NCI-H526 (cell line): ENCODE data around the gene SLCO3A1.
A peak's percentile ranks its signal among the peaks of the same experiment; 100 is the strongest.

Experiments used
- DNase-seq, 2 experiments: peaks; one replicate each; lab custom pipeline; 2025; lab: John Stamatoyannopoulos, UW

Gene SLCO3A1

GRCh38 chr15:92100751-92101150 lies 247.2 kb downstream of the SLCO3A1 start:
- no peak for DNase-seq

- no peak for DNase-seq
These were observed 248.3 kb downstream of the SLCO3A1 start for GRCh38 chr15:92101708-92102394.

GRCh38 chr15:92102395-92102755 lies 248.9 kb downstream of the SLCO3A1 start:
- no peak for DNase-seq

- no peak for DNase-seq
These were observed 250.6 kb downstream of the SLCO3A1 start for GRCh38 chr15:92104072-92104471.

GRCh38 chr15:92105611-92106010 lies 252.1 kb downstream of the SLCO3A1 start:
- no peak for DNase-seq

GRCh38 chr15:92107510-92107909 lies 254.0 kb downstream of the SLCO3A1 start:
- DNase-seq: no peak

GRCh38 chr15:92109191-92109873 lies 255.8 kb downstream of the SLCO3A1 start:
- no peak for DNase-seq

GRCh38 chr15:92111291-92111690 lies 257.8 kb downstream of the SLCO3A1 start:
- DNase-seq: no peak

GRCh38 chr15:92111751-92112150 lies 258.2 kb downstream of the SLCO3A1 start:
- DNase-seq: no peak

GRCh38 chr15:92112180-92112579 lies 258.7 kb downstream of the SLCO3A1 start:
- no peak for DNase-seq

- no peak for DNase-seq
These were observed 259.2 kb downstream of the SLCO3A1 start for GRCh38 chr15:92112711-92113110.

- DNase-seq: no peak
These were observed 260.3 kb downstream of the SLCO3A1 start for GRCh38 chr15:92113832-92114231.

- no peak for DNase-seq
These were observed 262.3 kb downstream of the SLCO3A1 start for GRCh38 chr15:92115834-92116233.

GRCh38 chr15:92116330-92116729 lies 262.8 kb downstream of the SLCO3A1 start:
- no peak for DNase-seq

- no peak for DNase-seq
These were observed 263.8 kb downstream of the SLCO3A1 start for GRCh38 chr15:92117261-92117731.

GRCh38 chr15:92118162-92118935 lies 264.8 kb downstream of the SLCO3A1 start:
- DNase-seq: peak in 1 of 2 experiments; percentile 24

- DNase-seq: no peak
These were observed 265.4 kb downstream of the SLCO3A1 start for GRCh38 chr15:92118936-92119325.

GRCh38 chr15:92120094-92120795 lies 266.7 kb downstream of the SLCO3A1 start:
- DNase-seq: no peak

- no peak for DNase-seq
These were observed 267.5 kb downstream of the SLCO3A1 start for GRCh38 chr15:92121047-92121446.

- no peak for DNase-seq
These were observed 268.8 kb downstream of the SLCO3A1 start for GRCh38 chr15:92122259-92122658.

- DNase-seq: no peak
These were observed 270.6 kb downstream of the SLCO3A1 start for GRCh38 chr15:92123962-92124656.

- no peak for DNase-seq
These were observed 271.1 kb downstream of the SLCO3A1 start for GRCh38 chr15:92124657-92125010.
